ENCODE data around the gene ATP7B.
"Not testable (repeated sequence)": the region's sequence is repeated elsewhere in the genome, so short reads cannot be mapped to it uniquely, and the experiment has no call there.

ATP7B gene
- total RNA-seq, result 1.2 to 7.1 (median 4.6) reads per million in 4 experiments

GRCh38 chr13:52010890-52011631 is at the start of gene ATP7B:
Gene ATP7B (minus strand): TSS chr13:52011450. CDS start chr13:52011337, 113 bp downstream.
- DNase-seq, result no peak

- no peak for DNase-seq
Observed at GRCh38 chr13:52053460-52053859, 42.2 kb upstream of the ATP7B start.

GRCh38 chr13:52051400-52051799 is 40.1 kb upstream of the ATP7B start:
- DNase-seq, result no peak

DNA sequence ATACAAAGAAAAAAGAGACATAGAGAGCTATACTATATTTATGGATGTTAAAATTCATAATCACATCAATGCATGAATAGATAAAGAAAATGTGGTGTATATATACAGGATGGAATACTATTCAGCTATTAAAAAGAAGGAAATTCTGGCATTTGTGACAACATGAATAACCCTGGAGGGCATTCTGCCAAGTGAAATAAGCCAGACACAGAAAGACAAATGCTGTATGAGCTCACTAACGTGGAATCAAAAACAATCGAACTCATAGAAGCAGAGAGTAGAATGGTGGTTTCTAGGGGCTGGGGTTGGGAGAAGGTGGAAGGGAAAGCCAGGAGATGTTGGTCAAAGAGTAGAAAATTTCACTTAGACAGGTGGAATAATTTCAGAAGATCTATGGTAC is 37.3 kb upstream of the ATP7B start:
- no peak for DNase-seq

- DNase-seq, result no peak
Observed at GRCh38 chr13:52047463-52047862, 36.2 kb upstream of the ATP7B start.

DNA sequence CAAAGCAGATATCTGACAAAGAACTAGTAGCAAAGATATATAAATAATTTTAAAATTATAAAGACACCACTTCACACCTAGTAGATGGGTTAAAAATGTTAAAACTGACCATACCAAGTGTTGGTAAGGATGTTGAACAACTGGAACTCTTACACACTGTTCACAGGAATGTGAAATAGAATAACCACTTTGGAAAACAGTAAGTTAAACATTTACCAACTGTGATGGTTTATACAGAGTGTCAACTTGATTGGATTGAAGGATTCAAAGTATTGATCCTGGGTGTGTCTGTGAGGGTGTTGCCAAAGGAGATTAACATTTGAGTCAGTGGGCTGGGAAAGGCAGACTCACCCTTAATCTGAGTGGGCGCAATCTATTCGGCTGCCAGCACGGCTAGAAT is 32.4 kb upstream of the ATP7B start:
- no peak for DNase-seq

GRCh38 chr13:52036037-52036436 is 24.8 kb upstream of the ATP7B start:
- no peak for DNase-seq

DNA sequence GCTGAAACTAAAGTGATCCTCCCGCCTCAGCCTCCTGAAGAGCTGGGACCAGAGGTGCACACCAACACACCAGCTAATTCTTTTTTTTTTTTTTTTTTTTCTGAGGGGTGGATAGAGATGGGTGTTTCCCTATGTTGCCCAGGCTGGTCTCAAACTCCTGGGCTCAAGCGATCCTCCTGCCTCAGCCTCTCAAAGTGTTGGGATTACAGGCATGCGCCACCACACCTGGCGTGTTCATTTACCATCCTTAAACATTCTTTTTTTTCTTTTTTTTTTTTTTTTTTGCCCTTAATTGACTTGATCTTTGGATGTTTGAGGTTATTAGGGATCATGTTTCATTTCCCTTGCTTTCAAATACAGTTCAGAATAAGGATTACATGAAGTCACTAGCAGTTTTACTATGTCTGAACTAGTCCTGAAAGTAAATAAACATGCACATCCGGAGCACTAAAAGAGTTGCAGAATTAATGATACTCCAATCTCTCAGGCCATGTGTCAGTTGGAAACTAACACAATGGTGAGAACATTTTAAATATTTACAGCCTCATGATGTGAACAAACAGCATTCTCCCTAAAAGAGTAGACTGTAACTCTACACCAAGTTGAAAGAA is 23.5 kb upstream of the ATP7B start:
- DNase-seq, result no peak

GRCh38 chr13:52033039-52033438 is 21.8 kb upstream of the ATP7B start:
- DNase-seq, result no peak

GRCh38 chr13:52030401-52030800 is 19.2 kb upstream of the ATP7B start:
- DNase-seq, result not testable (repeated sequence)

- no peak for DNase-seq
Observed at GRCh38 chr13:52029569-52029968, 18.3 kb upstream of the ATP7B start.

DNA sequence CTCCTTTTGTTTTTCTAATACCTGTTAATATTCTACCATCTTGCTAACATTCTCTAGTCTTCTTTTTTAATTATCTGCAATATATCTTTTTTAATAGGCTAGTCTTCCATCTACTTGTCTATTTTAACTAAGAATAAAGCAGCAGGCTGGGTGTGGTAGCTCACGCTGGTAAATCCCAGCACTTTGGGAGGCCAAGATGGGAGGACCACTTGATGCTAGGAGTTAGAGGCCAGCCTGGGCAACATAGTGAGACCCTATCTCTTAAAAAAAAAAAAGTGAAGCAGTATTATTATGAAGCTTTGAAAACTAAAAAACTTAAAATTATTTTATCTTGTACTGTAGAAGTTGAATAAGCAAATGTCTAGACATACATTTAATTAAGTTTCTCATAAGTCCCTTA is 16.6 kb upstream of the ATP7B start:
- DNase-seq, result no peak

DNA sequence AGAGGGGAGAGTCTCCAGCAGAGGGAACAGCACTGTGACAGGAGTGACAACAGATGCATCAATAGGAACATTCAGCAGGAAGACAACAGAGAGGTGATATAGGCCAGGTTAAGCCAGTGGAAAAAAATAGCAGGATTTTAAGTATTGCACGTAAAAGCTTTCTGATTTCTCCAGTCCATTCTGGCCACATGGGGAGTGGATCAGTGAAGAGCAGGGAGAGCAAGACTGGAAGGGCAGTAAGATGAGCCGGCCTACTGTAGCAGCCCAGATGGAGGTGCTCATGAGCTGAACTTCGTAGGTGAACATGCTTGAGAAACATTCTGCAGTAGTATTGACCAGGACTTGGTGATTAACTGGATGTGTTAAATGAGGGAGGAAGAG is 15.0 kb upstream of the ATP7B start:
- DNase-seq, result no peak

- DNase-seq, result no peak
Observed at GRCh38 chr13:52025475-52026245, 14.4 kb upstream of the ATP7B start.

GRCh38 chr13:52024481-52024880 is 13.2 kb upstream of the ATP7B start, which contains the start of gene UTP14C:
Gene UTP14C (plus strand): TSS chr13:52024691. CDS start chr13:52028805, 4,114 bp downstream.
- no peak for DNase-seq

- DNase-seq, result no peak
Observed at GRCh38 chr13:52022356-52022755, 11.1 kb upstream of the ATP7B start.

- DNase-seq, result no peak
Observed at GRCh38 chr13:52020191-52020590, 8.9 kb upstream of the ATP7B start.

DNA sequence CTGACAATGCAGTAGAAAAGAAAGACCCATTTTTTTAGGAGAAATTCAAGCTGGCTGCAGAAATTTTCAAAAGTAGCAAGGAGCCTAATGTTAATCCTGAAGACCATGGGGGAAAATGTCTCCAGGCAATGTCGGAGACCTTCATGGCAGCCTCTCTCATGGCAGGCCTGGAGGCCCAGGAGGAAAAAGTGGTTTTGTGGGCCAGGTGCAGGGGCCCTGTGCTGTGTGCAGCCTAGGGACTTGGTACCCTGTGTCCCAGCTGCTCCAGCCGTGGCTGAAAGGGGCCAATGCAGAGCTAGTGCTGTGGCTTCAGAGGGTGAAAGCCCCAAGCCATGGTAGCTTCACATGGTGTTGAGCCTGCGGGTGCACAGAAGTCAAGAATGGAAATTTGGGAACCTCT is 5.0 kb upstream of the ATP7B start:
- DNase-seq, result no peak

DNA sequence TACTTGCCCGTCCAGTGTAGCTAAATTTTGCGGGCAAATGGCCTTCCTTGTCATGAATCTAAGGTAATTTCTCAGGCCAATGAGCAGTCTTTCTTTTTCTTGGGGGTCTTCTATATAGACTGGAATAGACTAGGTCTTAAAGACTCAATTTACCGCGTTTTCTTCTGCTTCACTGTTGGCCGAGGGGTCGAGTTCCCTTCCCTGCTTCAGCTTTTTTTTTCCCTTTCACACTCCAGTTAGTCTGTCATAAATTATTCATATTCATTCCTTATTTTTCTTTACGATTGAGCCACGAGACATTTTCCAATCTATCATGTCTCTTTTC is 1.2 kb upstream of the ATP7B start:
- no peak for DNase-seq

DNA sequence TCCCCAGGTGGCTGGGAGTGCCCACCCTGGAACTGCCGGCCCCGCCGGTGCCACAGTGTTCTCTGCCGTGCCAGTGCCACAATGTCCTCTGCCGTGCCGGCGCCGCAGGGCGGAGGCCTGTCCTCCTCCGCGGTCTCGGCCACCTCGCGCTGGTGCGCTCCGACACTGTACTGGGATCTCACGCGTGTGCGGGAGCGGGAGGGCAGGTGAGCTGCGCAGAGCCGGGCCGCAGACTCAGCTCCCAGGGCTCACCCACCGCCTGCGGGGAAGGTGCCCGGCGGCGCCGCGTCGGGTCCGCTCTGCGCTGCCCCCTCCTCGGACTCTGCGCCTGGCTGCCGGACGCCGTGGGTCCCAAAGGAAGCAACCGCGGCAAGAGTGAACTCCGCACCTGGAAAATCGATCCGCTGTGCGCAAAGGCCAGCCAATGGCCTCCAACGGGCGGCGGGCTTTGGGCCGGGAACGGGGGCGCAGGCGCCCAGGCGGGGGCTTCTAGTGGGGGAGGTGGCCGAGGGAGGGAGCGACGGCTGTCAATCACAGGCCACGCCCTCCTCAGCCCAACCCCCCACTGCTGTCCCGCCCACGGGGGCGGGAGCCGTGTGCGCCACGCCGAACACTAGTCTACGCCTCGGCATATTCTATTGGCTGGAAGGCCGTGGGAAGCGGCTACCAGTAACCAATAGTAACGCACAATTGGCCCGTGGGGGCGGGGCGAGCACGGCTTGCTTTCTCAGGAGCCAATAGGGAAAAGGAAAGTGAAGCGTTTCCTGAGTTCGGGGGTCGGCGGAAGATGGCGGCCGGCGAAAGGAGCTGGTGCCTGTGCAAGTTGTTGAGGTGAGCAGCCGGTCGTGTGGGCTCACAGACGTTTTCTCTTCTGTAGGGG is 622 bp upstream of the ATP7B start, which contains the start of gene ALG11:
Gene ALG11, plus strand, starts transcription at position 767 of the 880 bp plus-strand sequence. Its CDS starts 21 bp downstream, at position 788.
- DNase-seq, result peak; percentile 100

GRCh38 chr13:52009946-52010345 is 1.3 kb downstream of the ATP7B start:
- DNase-seq, result no peak

- DNase-seq, result no peak
Observed at GRCh38 chr13:52006523-52007245, 4.6 kb downstream of the ATP7B start.

Data from effector CD8-positive, alpha-beta T cell (primary cell).